ENCODE measurements around the gene ALDH1A3. TPM values are rescaled to one million over a fixed set of nuclear protein-coding genes. Genes with fewer than 3 reads are reported as not detected.

The ALDH1A3 gene
- polyA plus RNA-seq, 1 of the 3 experiments (the other 2 are of a cell fraction), result 4.4 TPM

DNA sequence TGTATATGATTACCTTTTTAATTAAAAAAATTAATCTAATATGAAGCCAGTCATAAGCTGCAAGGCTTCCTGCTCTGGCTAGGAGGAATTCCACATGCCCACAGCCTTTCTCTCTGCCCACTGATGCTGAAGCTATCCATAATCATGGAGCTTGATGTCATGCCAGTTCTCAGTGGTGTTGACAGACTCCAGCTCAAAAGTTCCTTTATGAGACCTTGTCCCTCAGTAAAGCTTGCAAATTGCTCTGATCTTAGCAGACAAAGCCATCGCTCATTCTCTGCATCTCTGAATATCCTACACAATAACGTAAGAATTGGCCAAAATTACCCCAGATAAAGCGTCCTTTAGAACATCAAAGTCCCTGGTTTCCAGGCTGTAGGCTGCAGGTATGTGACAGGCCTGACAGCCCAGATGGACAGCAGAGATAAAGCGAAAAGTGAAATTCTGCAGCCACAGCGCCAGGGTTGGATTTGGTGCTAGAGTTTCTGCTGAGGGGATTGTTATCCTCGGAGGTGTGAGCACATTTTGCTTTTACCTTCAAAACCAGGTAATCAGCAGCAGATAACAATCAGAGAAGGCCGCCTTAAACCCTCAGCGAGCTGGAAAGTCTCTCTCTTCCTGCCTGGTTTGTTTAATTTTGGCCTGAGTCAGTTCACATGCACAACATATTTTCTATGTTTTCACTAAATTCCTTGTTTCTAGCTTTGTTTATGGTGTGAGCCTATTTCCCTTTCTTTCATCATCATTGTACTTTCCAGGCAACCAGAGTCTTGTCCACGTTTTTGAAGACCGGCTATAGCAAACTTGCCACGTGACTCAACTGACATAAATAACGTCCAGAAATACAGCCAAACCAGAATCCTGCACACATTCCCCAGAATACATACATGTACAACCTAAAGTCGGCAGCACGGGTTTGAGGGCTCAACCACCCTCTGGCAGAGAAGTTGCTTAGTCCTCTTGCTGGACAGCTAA is 36.6 kb upstream of the ALDH1A3 start:
- ChIA-PET POLR2A (no interaction called here), CTCF (interaction anchor here (1.5 to 1.7 kb wide), 2 partner anchors 10 to 30 kb away, joined by 3 to 8 read pairs; no protein-coding TSS in a partner anchor)
- H3K9me2 ChIP-seq, result no peaks in the 10 kb centered on the region
- H3K79me2 ChIP-seq (ENCODE audit: insufficient read depth), result no peaks in the 10 kb centered on the region
- no peaks in the 10 kb centered on the region for H3K36me3 ChIP-seq (replicated peaks in 1 of 2; ENCODE audit: control insufficient read depth in 1 of 2, insufficient read depth in 2 of 2, low read length in 1 of 2)
- H3F3A ChIP-seq (replicated peaks; ENCODE audit: insufficient read depth), result no peaks in the 10 kb centered on the region
- no peak overlapping the region for H2AFZ ChIP-seq (ENCODE audit: low read depth)
- TF ChIP-seq SMC3 (IDR thresholded peaks at IDR 0.05; ENCODE audit: low read depth, low read length) (no peak), GATA2 (CRISPR knock-in tag; IDR thresholded peaks at IDR 0.05) (peak; percentile 77)
- H3K4me2 ChIP-seq, result no peak overlapping the region
- peaks cover 0 to 10% of the 10 kb centered on the region in 2 experiments; a peak in 2 of 4 replicates for H3K4me1 ChIP-seq (ENCODE audit: control insufficient read depth in 1 of 2, insufficient read depth in 2 of 2, low read depth in 1 of 2, low read length in 1 of 2)
- no peak overlapping the region for H3K9ac ChIP-seq
- DNase-seq, result no peak
- peak overlapping the region in 1 of 2 experiments; percentile 50; a peak in 2 of 4 replicates for H3K27ac ChIP-seq (ENCODE audit: low read depth in 2 of 2, low read length in 1 of 2)
- H3K4me3 ChIP-seq (ENCODE audit: low read depth in 2 of 2, low read length in 1 of 2), result no peak overlapping the region
- no peaks in the 10 kb centered on the region for H3K27me3 ChIP-seq (ENCODE audit: insufficient read depth)
- no peaks in the 10 kb centered on the region for H4K20me1 ChIP-seq (ENCODE audit: insufficient read depth)
- WGBS (ENCODE audit: low lambda C conversion rate), result 60% methylated on average over 14 of the region's 14 CpGs
- H3K9me3 ChIP-seq, result no peaks in the 10 kb centered on the region

DNA sequence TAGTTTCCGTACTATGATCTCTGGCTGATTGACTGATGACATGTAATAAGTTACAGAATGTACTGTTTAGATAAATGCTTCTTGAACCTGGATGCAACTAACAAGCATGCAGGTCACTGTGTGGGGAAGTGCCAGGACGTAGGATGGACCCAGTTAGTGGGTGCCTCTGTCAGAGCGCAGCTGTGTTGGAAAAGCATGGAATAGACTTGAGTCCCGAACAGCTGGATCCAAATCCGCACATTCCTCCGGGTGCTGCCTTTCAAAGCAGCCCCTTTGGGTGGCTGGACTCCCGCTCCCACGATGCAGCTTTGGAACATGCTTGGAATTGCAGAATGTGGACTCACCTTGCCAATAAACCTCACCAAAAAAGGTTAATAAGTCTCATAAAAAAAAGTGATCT is 35.5 kb upstream of the ALDH1A3 start:
- Histone ChIP-seq H3K9me3 (no peaks in the 10 kb centered on the region), H3K36me3 (replicated peaks in 1 of 2; ENCODE audit: control insufficient read depth in 1 of 2, insufficient read depth in 2 of 2, low read length in 1 of 2) (no peaks in the 10 kb centered on the region), H3K27me3 (ENCODE audit: insufficient read depth) (no peaks in the 10 kb centered on the region), H4K20me1 (ENCODE audit: insufficient read depth) (no peaks in the 10 kb centered on the region), H3K4me3 (ENCODE audit: low read depth in 2 of 2, low read length in 1 of 2) (no peak overlapping the region), H3K27ac (ENCODE audit: low read depth in 2 of 2, low read length in 1 of 2) (no peak overlapping the region), H3K79me2 (ENCODE audit: insufficient read depth) (no peaks in the 10 kb centered on the region), H3F3A (replicated peaks; ENCODE audit: insufficient read depth) (no peaks in the 10 kb centered on the region), H3K9me2 (no peaks in the 10 kb centered on the region), H3K9ac (no peak overlapping the region), H2AFZ (ENCODE audit: low read depth) (no peak overlapping the region), H3K4me2 (no peak overlapping the region), H3K4me1 (ENCODE audit: control insufficient read depth in 1 of 2, insufficient read depth in 2 of 2, low read depth in 1 of 2, low read length in 1 of 2) (peaks cover 0 to 10% of the 10 kb centered on the region in 2 experiments; a peak in 2 of 4 replicates)
- WGBS (ENCODE audit: low lambda C conversion rate), result 86% methylated on average over 8 of the region's 8 CpGs
- CTCF ChIA-PET, result no interaction called here
- POLR2A ChIA-PET, result no interaction called here
- no peak for DNase-seq
- no peak for TF ChIP-seq POLR2AphosphoS5 (IDR thresholded peaks at IDR 0.05; ENCODE audit: low read depth, low read length)
- no peak for TF ChIP-seq YY1 (IDR thresholded peaks at IDR 0.05; ENCODE audit: low read depth)
- no peak for TF ChIP-seq NFIC (IDR thresholded peaks at IDR 0.05; ENCODE audit: borderline replicate concordance)
- no peak for TF ChIP-seq FOSL2 (IDR thresholded peaks at IDR 0.05; ENCODE audit: borderline replicate concordance, low read depth)
- TF ChIP-seq MXI1 (IDR thresholded peaks at IDR 0.05; ENCODE audit: low read depth, low read length), result no peak
- no peak for TF ChIP-seq CHD2 (IDR thresholded peaks at IDR 0.05; ENCODE audit: low read length, partially characterized antibody)
- TF ChIP-seq SIN3A (IDR thresholded peaks at IDR 0.05; ENCODE audit: borderline replicate concordance, low read depth, low read length), result no peak
- TF ChIP-seq NRF1 (IDR thresholded peaks at IDR 0.05; ENCODE audit: low read depth, low read length), result no peak
- no peak for TF ChIP-seq RCOR1 (IDR thresholded peaks at IDR 0.05; ENCODE audit: low read length)
- no peak for TF ChIP-seq EP300 (IDR thresholded peaks at IDR 0.05; ENCODE audit: borderline replicate concordance in 1 of 2, low read depth in 1 of 2, low read length in 1 of 2)
- no peak for TF ChIP-seq USF2 (IDR thresholded peaks at IDR 0.05; ENCODE audit: borderline replicate concordance, low read depth, low read length)
- no peak for TF ChIP-seq JUND (IDR thresholded peaks at IDR 0.05)
- TF ChIP-seq, protein P1, sequence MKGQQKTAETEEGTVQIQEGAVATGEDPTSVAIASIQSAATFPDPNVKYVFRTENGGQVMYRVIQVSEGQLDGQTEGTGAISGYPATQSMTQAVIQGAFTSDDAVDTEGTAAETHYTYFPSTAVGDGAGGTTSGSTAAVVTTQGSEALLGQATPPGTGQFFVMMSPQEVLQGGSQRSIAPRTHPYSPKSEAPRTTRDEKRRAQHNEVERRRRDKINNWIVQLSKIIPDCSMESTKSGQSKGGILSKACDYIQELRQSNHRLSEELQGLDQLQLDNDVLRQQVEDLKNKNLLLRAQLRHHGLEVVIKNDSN (IDR thresholded peaks at IDR 0.05; ENCODE audit: borderline replicate concordance, low read depth), result no peak
- TF ChIP-seq EZH2phosphoT487 (IDR thresholded peaks at IDR 0.05; ENCODE audit: borderline replicate concordance, low read depth), result no peak
- no peak for TF ChIP-seq REST (IDR thresholded peaks at IDR 0.05; ENCODE audit: low read depth, low read length)
- TF ChIP-seq, protein P2, sequence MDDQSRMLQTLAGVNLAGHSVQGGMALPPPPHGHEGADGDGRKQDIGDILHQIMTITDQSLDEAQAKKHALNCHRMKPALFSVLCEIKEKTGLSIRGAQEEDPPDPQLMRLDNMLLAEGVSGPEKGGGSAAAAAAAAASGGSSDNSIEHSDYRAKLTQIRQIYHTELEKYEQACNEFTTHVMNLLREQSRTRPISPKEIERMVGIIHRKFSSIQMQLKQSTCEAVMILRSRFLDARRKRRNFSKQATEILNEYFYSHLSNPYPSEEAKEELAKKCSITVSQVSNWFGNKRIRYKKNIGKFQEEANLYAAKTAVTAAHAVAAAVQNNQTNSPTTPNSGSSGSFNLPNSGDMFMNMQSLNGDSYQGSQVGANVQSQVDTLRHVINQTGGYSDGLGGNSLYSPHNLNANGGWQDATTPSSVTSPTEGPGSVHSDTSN (IDR thresholded peaks at IDR 0.05), result no peak
- TF ChIP-seq RFX5 (IDR thresholded peaks at IDR 0.05; ENCODE audit: low read length), result no peak
- no peak for TF ChIP-seq GABPA (IDR thresholded peaks at IDR 0.05; ENCODE audit: low read depth)
